IPS-18c (cell line): Measurements from ENCODE around the gene SAG.

Experiments used
- H3K4me3 ChIP-seq: 2 replicates; pipeline ENCODE4 v1.7.0; 2013; ENCODE audit warnings: low read depth, mild to moderate bottlenecking, low read length, moderate library complexity; ENCODE audit not compliant: insufficient read depth
- H3K9me3 ChIP-seq: one replicate; pipeline ENCODE4 v1.6.1; 2013; ENCODE audit warnings: mild to moderate bottlenecking, low read length, moderate library complexity; ENCODE audit not compliant: control insufficient read depth, insufficient read depth

The SAG gene

GRCh38 chr2:233281553-233281952 is 26.1 kb upstream of the SAG start:
- Histone ChIP-seq H3K9me3 (peaks cover 2% of the 10 kb centered on the region), H3K4me3 (no peak overlapping the region)

DNA sequence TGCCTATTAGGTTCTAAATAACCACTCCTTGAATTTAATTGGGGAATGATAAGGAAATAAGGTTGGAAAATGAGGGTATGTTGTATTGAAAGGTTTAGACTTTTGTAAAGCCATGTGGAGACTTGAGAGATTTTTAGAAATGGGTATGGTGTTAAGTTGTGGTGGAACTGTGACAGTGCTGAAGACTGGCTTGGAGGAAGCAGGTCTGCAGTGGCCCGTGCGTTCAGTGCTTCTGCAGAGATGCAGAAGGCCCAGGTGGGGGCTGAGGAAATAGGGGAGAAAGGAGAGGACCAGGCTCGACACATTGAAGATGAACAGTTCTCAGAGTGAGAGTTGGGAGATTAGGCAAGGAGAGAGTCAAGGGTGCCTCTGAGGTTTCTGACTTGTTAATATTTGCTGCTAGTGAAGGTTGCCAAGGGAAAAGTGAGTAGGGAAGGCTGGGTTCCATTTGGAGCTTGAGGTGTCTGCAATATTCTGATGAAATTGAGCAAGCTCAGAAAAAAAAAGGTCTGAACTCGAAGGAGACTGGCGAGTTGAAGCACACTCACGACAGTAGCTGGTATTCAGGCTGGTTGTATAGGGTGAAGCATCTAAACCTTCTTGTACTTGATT is 25.5 kb upstream of the SAG start:
- no peak overlapping the region for H3K4me3 ChIP-seq
- peaks cover 2% of the 10 kb centered on the region for H3K9me3 ChIP-seq

- Histone ChIP-seq H3K9me3 (peaks cover 2% of the 10 kb centered on the region), H3K4me3 (no peak overlapping the region)
These were observed 21.7 kb upstream of the SAG start for GRCh38 chr2:233285921-233286320.

GRCh38 chr2:233287871-233288270 is 19.7 kb upstream of the SAG start:
- peaks cover 2% of the 10 kb centered on the region for H3K9me3 ChIP-seq
- no peak overlapping the region for H3K4me3 ChIP-seq

GRCh38 chr2:233288663-233289062 is 19.0 kb upstream of the SAG start:
- Histone ChIP-seq H3K9me3 (peaks cover 2% of the 10 kb centered on the region), H3K4me3 (no peak overlapping the region)

DNA sequence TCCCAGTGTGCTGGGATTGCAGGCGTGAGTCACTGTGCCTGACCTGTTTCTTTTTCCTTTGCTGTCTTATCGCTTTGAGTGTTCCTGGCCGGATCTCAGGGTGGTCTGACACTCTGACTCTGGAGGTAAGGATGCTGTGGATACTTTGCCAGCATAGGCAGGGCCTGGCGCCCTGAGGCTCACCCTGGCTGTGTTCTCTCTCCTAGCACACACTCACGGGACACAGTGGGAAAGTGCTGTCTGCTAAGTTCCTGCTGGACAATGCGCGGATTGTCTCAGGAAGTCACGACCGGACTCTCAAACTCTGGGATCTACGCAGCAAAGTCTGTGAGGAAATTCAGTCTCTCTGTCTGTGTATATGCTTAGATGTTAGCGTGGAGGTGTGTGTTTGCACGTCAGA is 18.0 kb upstream of the SAG start:
- peaks cover 2% of the 10 kb centered on the region for H3K9me3 ChIP-seq
- H3K4me3 ChIP-seq: no peak overlapping the region

DNA sequence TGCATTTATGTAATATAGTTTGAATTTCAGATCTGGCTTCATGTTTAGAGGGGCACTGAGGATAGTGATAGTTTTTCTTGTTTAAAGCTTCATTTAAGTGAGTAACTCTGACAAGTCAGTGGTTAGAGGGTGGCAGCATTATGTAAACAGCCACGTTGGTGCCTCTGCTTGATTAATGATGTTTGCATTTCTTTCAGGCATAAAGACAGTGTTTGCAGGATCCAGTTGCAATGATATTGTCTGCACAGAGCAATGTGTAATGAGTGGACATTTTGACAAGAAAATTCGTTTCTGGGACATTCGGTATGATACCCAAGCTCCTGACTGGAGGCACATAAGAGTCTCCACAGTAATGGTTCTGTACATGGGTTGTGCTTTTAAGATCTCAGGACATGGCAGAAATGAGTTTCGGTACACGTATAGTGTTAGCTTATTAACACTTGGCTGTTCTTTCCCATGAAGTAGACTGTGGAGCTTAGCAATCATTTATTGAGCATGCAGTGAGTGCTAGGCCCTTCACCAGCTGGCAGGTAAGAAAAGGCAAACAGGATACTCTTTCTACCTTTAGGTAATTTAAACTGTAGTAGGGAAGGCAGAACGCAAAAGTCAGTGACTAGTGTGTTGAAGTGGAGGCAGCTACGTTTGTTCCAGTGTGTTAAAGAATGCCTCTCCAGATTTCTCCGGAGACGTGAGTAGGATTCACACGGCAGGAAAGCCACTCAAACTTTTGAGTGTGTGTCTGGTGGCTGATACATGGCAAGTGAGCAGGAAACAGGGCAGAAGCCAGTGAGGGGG is 17.4 kb upstream of the SAG start:
- Histone ChIP-seq H3K9me3 (peaks cover 2% of the 10 kb centered on the region), H3K4me3 (no peak overlapping the region)

- H3K9me3 ChIP-seq: no peaks in the 10 kb centered on the region
- H3K4me3 ChIP-seq: no peak overlapping the region
These were observed 11.7 kb upstream of the SAG start for GRCh38 chr2:233295891-233296290.

DNA sequence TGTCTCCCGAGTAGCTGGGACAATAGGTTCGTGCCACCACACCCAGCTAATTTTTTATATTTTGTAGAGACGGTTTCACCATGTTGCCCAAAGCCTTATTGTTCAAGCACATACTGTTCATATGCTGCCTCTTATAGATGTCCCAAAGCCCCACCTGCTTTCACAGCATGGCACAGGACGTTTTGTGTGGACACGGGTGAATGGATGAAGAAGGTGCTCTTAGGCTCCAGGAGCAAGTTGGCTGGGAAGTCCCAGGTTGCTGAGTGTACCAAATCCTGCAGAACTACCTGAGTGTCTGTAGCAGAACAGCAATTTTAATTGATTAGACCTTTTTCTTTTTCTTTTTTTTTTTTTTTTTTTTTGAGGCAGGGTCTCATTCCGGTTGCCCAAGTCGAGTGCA is 10.5 kb upstream of the SAG start:
- H3K4me3 ChIP-seq: no peak overlapping the region

GRCh38 chr2:233300401-233300800 is 7.2 kb upstream of the SAG start:
- H3K9me3 ChIP-seq: no peaks in the 10 kb centered on the region
- no peak overlapping the region for H3K4me3 ChIP-seq

More for the DNA sequence above, 10.5 kb upstream of the SAG start:
- H3K9me3 ChIP-seq: no peaks in the 10 kb centered on the region

GRCh38 chr2:233301248-233301647 is 6.4 kb upstream of the SAG start:
- no peak overlapping the region for H3K4me3 ChIP-seq
- H3K9me3 ChIP-seq: no peaks in the 10 kb centered on the region

DNA sequence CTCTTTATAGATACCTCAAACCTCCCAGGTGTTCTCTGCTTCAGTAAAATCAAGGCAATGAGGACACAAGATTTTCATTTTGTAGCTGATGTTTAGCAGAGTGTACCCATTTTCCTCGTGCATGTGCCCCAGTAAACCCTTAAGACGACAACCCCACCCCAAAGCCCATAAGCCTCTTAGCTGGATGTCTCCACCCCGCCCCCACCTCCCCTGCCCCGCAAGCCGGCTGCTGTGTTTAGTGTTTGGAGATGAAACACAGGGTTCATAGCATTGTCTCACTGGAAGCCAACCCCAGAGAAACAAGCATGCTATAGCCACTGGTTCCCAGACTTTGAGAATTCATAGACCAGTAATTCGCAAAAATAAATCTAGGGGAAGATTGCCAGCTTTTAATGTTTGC is 5.8 kb upstream of the SAG start:
- Histone ChIP-seq H3K9me3 (no peaks in the 10 kb centered on the region), H3K4me3 (no peak overlapping the region)

DNA sequence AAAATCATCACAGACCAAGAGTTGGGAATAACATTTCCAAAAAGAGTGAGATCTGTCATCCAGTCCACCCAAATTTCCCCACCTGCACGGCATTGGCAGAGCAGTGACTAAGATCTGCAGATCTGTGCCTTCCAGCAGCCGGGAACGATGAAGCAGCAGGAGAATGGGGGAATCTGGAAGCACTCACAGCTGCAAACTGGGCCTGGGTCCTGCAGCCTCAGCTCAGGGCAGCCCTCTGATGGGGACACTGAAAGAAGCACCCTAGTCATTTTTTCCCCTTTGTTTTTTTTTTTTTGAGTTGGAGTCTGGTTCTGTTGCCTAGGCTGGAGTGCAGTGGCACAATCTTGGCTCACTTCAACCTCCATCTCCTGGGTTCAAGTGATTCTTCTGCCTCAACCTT is 4.4 kb upstream of the SAG start:
- H3K9me3 ChIP-seq: no peaks in the 10 kb centered on the region
- H3K4me3 ChIP-seq: no peak overlapping the region

- no peak overlapping the region for H3K4me3 ChIP-seq
- H3K9me3 ChIP-seq: no peaks in the 10 kb centered on the region
These were observed 3.8 kb downstream of the SAG start for GRCh38 chr2:233311241-233311926.

DNA sequence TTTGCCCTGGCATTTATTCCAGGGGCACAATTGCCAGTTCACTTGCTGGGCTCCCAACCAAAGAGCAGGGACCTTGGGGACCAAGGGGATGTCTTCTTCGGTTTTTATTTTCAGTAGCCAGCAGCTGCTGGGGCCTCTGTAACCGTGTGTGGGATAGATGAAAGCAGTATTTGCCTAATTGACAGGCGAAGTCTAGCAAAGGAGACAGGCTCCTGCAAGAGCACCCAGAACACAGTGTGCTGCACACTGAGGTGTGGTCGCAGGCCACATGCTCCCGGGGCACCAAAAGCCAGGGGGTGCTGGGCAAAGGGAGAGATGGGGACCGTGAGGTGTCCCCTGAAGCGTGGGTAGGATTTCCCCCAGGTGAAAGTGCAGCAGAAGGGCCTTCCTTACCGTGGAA is 5.3 kb downstream of the SAG start:
- no peak overlapping the region for H3K4me3 ChIP-seq

GRCh38 chr2:233314180-233314925 is 6.7 kb downstream of the SAG start:
- H3K4me3 ChIP-seq: no peak overlapping the region
- no peaks in the 10 kb centered on the region for H3K9me3 ChIP-seq

More for the DNA sequence above, 5.3 kb downstream of the SAG start:
- H3K9me3 ChIP-seq: no peaks in the 10 kb centered on the region

GRCh38 chr2:233317196-233317943 is 9.8 kb downstream of the SAG start:
- H3K9me3 ChIP-seq: no peaks in the 10 kb centered on the region
- H3K4me3 ChIP-seq: no peak overlapping the region
